Fibroblast of skin of abdomen (primary cell): ENCODE measurements around the gene KANSL1L.

ENCODE experiments used
- DNase-seq: peaks from one replicate; pipeline ENCODE4 v3.0.0-alpha.2; 2013

The KANSL1L gene

GRCh38 chr2:209998596-209998995 is 172.6 kb downstream of the KANSL1L start:
- DNase-seq = no peak

GRCh38 chr2:209993968-209994367 is 177.2 kb downstream of the KANSL1L start:
- DNase-seq = no peak

GRCh38 chr2:209990838-209991237 is 180.4 kb downstream of the KANSL1L start:
- no peak for DNase-seq

DNA sequence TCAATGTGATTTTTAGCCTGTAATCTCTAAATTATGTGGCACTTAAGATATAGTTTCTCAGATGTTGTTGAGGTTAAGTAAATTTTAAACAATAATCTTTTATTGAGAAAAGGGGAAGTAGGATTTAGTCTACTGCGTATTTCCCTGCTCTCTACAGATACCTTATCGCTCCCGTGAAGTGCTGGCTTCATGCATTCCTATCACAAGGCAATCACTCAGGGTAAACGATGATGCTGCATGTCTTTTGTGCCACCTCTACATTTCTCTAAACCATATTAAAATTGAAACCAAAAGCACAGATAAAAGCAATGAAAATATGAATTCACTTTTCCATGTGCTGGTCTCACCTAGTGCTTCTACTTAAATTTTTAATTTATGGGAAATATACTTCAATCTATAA is 183.2 kb downstream of the KANSL1L start:
- DNase-seq = no peak

DNA sequence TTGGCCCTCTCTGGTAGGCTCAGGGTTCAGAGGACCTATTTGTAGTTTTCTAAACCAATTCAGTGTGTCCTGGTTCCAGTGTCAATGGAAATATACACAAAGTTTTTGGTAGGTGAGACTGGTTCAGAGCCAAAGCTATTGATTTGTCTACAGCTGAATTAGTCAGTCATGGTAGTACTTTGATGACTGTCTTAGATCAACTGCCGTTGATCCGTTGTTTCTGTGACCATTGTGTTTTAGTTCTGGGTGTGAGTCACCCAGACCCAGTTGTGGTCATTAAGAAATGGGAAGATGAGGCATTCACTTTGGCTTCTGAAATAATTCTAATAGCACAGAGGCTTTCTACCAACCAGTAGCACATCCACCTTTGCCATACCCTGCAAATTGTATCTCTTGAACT is 184.8 kb downstream of the KANSL1L start:
- DNase-seq = no peak

DNA sequence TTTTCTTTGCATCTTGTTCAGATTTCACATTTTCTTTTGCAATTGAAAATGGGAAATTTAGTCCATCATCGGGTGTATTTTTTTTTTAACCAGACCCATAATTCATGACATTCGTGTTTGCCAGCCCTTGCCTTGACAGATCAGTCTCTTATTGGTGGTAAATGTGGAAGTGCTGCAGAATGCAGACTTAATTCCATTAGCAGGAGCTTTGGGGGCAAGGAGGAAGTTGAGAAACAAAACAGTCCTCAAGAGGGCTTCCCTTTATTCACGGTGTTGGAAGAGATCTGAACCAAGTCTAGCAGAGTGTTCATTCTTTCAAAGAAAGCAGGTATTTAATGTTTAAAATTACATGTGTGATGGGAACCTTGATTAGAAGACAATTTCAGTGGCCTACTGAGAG is 185.3 kb downstream of the KANSL1L start:
- DNase-seq = no peak

DNA sequence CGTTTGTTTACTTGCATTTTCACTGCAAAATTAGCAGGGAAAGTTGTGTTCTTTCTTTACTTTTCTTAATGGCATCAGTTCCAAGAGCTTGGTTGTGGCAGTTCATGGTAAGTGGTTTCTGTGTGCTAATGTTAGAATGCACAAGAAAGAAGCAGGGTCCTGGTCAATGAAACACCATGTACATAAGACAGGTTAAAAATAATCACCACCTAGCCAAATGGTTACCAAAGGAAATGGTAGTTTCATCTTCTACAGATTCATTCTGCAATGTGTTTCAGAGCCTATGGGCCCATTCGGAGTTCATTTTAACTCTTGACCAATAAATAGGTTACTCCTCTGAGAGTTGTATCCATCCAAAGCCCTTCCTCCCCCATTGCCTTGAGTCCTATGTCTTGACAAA is 186.9 kb downstream of the KANSL1L start:
- DNase-seq = no peak

DNA sequence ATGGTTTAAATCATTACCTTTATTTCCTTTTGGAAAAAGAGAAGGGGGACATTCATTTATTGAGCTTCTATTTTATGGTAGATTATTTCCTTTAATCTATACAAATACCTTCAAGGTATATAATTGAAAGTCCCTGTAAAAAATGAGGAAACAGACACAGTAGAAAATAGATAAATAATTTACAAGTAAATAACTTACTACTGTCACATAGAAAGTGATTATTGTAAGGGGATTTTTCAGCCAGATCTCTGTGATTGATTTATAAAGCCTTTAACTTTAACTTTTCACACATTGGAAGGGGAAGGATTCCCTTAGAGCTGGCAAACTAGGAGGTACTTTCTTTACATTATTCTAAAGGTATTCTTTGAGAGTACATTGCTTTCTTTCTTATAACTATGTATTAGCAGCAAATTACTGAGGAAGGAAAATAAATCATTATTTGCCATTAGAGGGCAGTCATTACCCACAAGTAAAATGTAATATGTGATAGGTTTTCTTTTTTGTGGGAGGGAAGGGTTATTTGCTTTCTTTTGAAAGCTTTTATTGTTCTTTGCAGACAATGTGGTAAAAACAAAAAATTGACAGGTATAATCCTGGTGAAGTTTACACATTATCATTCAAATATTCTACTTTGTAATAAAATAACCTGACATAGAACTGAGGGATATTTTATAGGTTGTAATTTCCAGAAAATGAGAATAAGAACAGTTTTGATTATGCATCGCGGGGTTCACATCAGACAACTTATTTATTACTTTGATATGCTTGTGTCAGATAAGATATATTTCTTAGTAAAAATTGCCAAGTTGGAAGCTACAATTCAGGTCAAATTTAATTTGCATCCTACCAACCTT is 193.6 kb downstream of the KANSL1L start:
- peak; percentile 17 for DNase-seq

GRCh38 chr2:209976698-209977385 is 194.4 kb downstream of the KANSL1L start:
- no peak for DNase-seq

DNA sequence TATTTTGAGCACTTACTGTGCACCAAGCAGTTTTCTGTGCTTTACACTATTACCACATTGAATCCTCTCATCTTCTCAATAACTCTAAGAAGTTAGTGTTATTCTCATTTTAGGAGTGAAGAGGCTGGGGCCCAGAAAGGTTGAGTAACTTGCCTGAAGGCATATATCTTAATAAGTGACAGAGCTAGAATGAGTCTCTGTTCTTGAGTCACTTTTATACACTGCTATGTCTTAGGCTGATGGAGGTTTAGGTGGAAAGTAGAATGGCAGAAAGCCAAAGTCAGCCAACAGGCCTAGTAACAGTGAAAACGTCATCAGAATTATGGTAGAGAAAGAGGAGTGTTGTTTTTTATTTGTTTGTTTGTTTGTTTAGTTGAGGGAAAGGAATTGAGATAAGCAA is 196.6 kb downstream of the KANSL1L start:
- DNase-seq = no peak

DNA sequence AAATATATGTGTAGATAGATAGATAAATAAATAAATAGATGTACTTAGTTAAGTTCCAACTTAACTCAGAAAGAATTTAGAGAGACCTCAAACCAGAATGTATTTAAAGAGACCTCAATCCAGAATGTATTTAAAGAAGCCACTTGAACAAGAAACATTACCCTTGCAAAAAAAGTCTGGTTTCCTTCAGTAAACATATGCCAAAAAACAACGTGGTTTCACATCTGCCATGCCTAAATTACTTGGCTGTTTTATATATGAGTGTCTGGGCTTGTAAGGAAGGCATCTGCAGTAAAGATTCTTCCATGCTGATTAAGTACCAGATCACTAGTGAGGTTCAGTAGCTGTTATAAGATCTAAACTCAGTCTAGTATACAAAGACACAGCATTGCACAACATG is 197.9 kb downstream of the KANSL1L start:
- DNase-seq = no peak
